GM03348 (cell line): ENCODE data around the gene CEP131.

ENCODE experiments used
- DNase-seq: peaks from one replicate; pipeline ENCODE4 v3.0.0; 2012; ENCODE audit warnings: low spot score

CEP131 gene

GRCh38 chr17:81187120-81187519 lies 35.6 kb downstream of the CEP131 start:
- DNase-seq: no peak

- no peak for DNase-seq
Observed at GRCh38 chr17:81186203-81186602, 36.6 kb downstream of the CEP131 start.

- DNase-seq: no peak
Observed at GRCh38 chr17:81184555-81184954, 38.2 kb downstream of the CEP131 start.

- no peak for DNase-seq
Observed at GRCh38 chr17:81183807-81184206, 39.0 kb downstream of the CEP131 start.

GRCh38 chr17:81183316-81183715 lies 39.4 kb downstream of the CEP131 start:
- no peak for DNase-seq

- DNase-seq: no peak
Observed at GRCh38 chr17:81182596-81182995, 40.2 kb downstream of the CEP131 start.

GRCh38 chr17:81181811-81182185 lies 41.0 kb downstream of the CEP131 start:
- DNase-seq: no peak

GRCh38 chr17:81180836-81181810 lies 41.6 kb downstream of the CEP131 start:
- no peak for DNase-seq

- no peak for DNase-seq
Observed at GRCh38 chr17:81179861-81180260, 42.9 kb downstream of the CEP131 start.

GRCh38 chr17:81179220-81179619 lies 43.5 kb downstream of the CEP131 start:
- DNase-seq: no peak

GRCh38 chr17:81178136-81179091 lies 44.4 kb downstream of the CEP131 start:
- no peak for DNase-seq

GRCh38 chr17:81176666-81177065 lies 46.1 kb downstream of the CEP131 start:
- no peak for DNase-seq

- peak; percentile 50 for DNase-seq
Observed at GRCh38 chr17:81173762-81174155, 49.0 kb downstream of the CEP131 start.

- no peak for DNase-seq
Observed at GRCh38 chr17:81173052-81173761, 49.6 kb downstream of the CEP131 start.

GRCh38 chr17:81171941-81172340 lies 50.8 kb downstream of the CEP131 start:
- peak; percentile 52 for DNase-seq

GRCh38 chr17:81170727-81171494 lies 51.9 kb downstream of the CEP131 start:
- DNase-seq: no peak

GRCh38 chr17:81169870-81170309 lies 52.9 kb downstream of the CEP131 start:
- no peak for DNase-seq

GRCh38 chr17:81167638-81168037 lies 55.1 kb downstream of the CEP131 start:
- no peak for DNase-seq

- no peak for DNase-seq
Observed at GRCh38 chr17:81167194-81167524, 55.6 kb downstream of the CEP131 start.

- DNase-seq: peak; percentile 47
Observed at GRCh38 chr17:81166033-81166492, 56.7 kb downstream of the CEP131 start, which contains the start of gene AATK. Gene AATK (minus strand): TSS chr17:81166221. CDS start chr17:81165992, 229 bp downstream.
